Fibroblast of the aortic adventitia (primary cell): ENCODE data around the gene PHF10. TPM values are rescaled to one million over a fixed set of nuclear protein-coding genes. Genes with fewer than 3 reads are reported as not detected.
"Not testable (repeated sequence)": the region's sequence is repeated elsewhere in the genome, so short reads cannot be mapped to it uniquely, and the experiment has no call there.

Experiments
- DNase-seq: peaks from one replicate; pipeline ENCODE4 v3.0.0-alpha.2; 2010; ENCODE audit warnings: low read depth
- H3K4me3 ChIP-seq: 2 replicates; pipeline ENCODE4 v1.5.1; 2011; ENCODE audit warnings: low read depth, mild to moderate bottlenecking, control low read depth, low read length, moderate library complexity
- total RNA-seq: library from RNA; depleted of rRNA; stranded (reverse); fragments of >200 nt; gene quantifications from 2 replicates; pipeline ENCODE4 v1.2.3, GENCODE V29; 2012; ENCODE audit warnings: low replicate concordance
- TF ChIP-seq, protein P1 (sequence below): IDR thresholded peaks from 2 replicates; pipeline ENCODE4 v1.5.1; 2011; ENCODE audit warnings: mild to moderate bottlenecking, low read length, control low read depth, inconsistent platforms; ENCODE audit not compliant: insufficient read depth

Gene PHF10
- total RNA-seq, 1 donor: 18.9 TPM

GRCh38 chr6:169700296-169700695 lies 24.0 kb downstream of the PHF10 start:
- DNase-seq: peak; percentile 37
- TF ChIP-seq, protein P1, sequence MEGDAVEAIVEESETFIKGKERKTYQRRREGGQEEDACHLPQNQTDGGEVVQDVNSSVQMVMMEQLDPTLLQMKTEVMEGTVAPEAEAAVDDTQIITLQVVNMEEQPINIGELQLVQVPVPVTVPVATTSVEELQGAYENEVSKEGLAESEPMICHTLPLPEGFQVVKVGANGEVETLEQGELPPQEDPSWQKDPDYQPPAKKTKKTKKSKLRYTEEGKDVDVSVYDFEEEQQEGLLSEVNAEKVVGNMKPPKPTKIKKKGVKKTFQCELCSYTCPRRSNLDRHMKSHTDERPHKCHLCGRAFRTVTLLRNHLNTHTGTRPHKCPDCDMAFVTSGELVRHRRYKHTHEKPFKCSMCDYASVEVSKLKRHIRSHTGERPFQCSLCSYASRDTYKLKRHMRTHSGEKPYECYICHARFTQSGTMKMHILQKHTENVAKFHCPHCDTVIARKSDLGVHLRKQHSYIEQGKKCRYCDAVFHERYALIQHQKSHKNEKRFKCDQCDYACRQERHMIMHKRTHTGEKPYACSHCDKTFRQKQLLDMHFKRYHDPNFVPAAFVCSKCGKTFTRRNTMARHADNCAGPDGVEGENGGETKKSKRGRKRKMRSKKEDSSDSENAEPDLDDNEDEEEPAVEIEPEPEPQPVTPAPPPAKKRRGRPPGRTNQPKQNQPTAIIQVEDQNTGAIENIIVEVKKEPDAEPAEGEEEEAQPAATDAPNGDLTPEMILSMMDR: no peak
- H3K4me3 ChIP-seq: peak overlapping the region; percentile 95

DNA sequence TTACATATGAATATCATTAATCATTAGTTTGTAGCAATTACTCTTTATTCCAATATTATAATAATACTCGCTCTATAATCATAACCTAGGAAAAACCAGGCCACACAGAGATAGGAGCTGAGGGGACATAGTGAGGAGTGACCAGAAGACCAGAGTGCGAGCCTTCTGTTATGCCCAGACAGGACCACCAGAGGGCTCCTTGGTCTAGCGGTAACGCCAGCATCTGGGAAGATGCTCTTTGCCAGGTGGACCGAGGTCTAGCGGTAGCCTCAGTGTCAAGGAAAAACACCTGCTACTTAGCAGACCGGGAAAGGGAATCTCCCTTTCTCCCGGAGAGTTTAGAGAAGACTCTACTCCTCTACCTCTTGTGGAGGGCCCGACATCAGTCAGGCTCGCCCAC lies 27.2 kb downstream of the PHF10 start:
- DNase-seq: not testable (repeated sequence)
- TF ChIP-seq, protein P1: peak; percentile 44

GRCh38 chr6:169695131-169695530 lies 29.2 kb downstream of the PHF10 start:
- H3K4me3 ChIP-seq: no peak overlapping the region

More for the DNA sequence above, 27.2 kb downstream of the PHF10 start:
- not testable (repeated sequence) for H3K4me3 ChIP-seq

GRCh38 chr6:169692516-169692915 lies 31.8 kb downstream of the PHF10 start:
- no peak for DNase-seq
- no peak overlapping the region for H3K4me3 ChIP-seq
- TF ChIP-seq, protein P1: no peak

More at GRCh38 chr6:169695131-169695530, 29.2 kb downstream of the PHF10 start:
- TF ChIP-seq, protein P1: no peak
- no peak for DNase-seq

- H3K4me3 ChIP-seq: no peak overlapping the region
- DNase-seq: no peak
- TF ChIP-seq, protein P1: no peak
Measured at GRCh38 chr6:169691260-169691659, 33.0 kb downstream of the PHF10 start.

- TF ChIP-seq, protein P1: no peak
- peak; percentile 23 for DNase-seq
- no peak overlapping the region for H3K4me3 ChIP-seq
Measured at GRCh38 chr6:169689287-169689686, 35.0 kb downstream of the PHF10 start.

DNA sequence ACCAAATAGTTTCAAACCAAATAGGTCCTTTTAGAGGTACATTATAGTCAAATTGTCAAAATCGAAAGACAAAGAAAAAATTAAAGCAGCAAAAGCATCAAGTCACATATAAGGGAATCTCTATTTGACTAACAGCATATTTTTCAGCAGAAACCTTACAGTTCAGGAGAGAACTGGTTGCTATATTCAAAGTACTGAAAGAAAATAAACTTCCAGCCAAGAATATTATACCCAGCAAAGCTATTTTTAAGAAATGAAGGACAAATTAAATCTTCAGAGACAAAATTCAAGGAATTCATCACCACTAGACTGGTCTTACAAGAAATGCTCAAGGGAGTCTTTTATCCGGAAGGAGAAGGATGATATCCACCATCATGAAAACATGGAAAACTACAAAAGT lies 38.4 kb downstream of the PHF10 start:
- TF ChIP-seq, protein P1: no peak
- DNase-seq: no peak
- H3K4me3 ChIP-seq: no peak overlapping the region
